BE2C (cell line): ENCODE results near the gene LINC00237.

Source experiments
- DNase-seq: peaks from one replicate; pipeline ENCODE4 v3.0.0-alpha.2; 2020
- H3K27me3 ChIP-seq: fragments of 250-450 bp; sonication (Bioruptor Pico); 2 replicates; pipeline ENCODE4 v1.5.1; 2020; ENCODE audit warnings: mild to moderate bottlenecking
- H3K36me3 ChIP-seq: fragments of 250-450 bp; sonication (Bioruptor Pico); 2 replicates; pipeline ENCODE4 v1.5.1; 2020; ENCODE audit warnings: mild to moderate bottlenecking
- H3K4me1 ChIP-seq: fragments of 250-450 bp; sonication (Bioruptor Pico); 2 replicates; pipeline ENCODE4 v1.5.1; 2020
- H3K4me3 ChIP-seq: 2 replicates; pipeline ENCODE4 v1.5.1; 2011; ENCODE audit warnings: low read depth, low read length
- H3K9me3 ChIP-seq: fragments of 250-450 bp; sonication (Bioruptor Pico); 2 replicates; pipeline ENCODE4 v1.5.1; 2020
- CTCF ChIP-seq: IDR thresholded peaks from 2 replicates; pipeline ENCODE4 v1.5.1; 2012; ENCODE audit warnings: mild to moderate bottlenecking, low read depth, low read length

LINC00237 gene

DNA sequence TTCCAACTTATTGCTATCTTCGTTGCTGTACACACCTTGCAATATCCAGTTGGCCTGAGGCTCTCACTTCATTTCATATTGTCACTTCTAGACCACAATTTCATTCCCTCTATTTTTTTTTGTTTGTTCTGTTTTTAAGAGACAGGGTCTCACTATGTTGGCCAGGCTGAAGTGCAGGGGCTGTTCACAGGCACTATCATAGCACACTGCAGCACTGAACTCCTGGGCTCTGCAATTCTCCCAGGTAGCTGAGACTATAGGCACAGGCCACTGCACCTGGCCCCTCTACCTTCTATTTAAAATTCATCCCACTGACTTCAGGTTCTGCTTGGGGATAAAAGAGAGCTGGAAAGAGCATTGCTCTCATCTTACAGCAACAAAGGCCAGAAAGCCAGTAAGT lies 4.7 kb upstream of the LINC00237 start:
- Histone ChIP-seq H3K4me3 (no peak overlapping the region), H3K27me3 (peaks cover 9% of the 10 kb centered on the region), H3K4me1 (no peaks in the 10 kb centered on the region), H3K9me3 (no peaks in the 10 kb centered on the region), H3K36me3 (no peaks in the 10 kb centered on the region)
- no peak for DNase-seq
- TF ChIP-seq CTCF, result no peak

DNA sequence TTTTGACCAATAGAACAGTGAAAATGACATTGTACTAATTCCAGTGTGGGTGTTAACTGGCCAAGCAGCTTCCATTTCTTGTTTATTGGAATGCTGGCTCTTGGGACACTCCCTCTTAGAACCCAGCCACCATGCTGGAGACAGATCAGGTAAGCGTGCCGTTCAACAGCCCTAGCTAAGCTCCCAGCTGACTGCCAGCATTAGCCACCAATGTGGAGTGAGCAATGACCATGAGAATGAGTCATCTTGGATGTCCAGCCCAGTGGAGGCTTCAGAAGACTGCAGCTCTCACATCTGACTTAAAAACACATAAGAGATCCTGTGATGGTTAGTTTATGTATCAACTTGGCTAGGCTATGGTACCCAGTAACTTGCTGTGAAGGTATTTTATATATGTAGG lies 3.0 kb upstream of the LINC00237 start:
- H3K27me3 ChIP-seq, result peaks cover 15% of the 10 kb centered on the region
- no peak for DNase-seq
- no peak for TF ChIP-seq CTCF
- no peaks in the 10 kb centered on the region for H3K36me3 ChIP-seq
- H3K9me3 ChIP-seq, result no peaks in the 10 kb centered on the region
- no peaks in the 10 kb centered on the region for H3K4me1 ChIP-seq
- H3K4me3 ChIP-seq, result no peak overlapping the region

- H3K27me3 ChIP-seq, result peaks cover 23% of the 10 kb centered on the region
- no peaks in the 10 kb centered on the region for H3K4me1 ChIP-seq
- DNase-seq, result peak; percentile 22
- H3K4me3 ChIP-seq, result peak overlapping the region; percentile 80
- H3K9me3 ChIP-seq, result no peaks in the 10 kb centered on the region
- no peaks in the 10 kb centered on the region for H3K36me3 ChIP-seq
- no peak for TF ChIP-seq CTCF
Measured at GRCh38 chr20:21105429-21106170, 558 bp downstream of the LINC00237 start.

- DNase-seq, result no peak
- Histone ChIP-seq H3K27me3 (peaks cover 23% of the 10 kb centered on the region), H3K4me1 (no peaks in the 10 kb centered on the region), H3K4me3 (peak overlapping the region; percentile 80), H3K36me3 (no peaks in the 10 kb centered on the region), H3K9me3 (no peaks in the 10 kb centered on the region)
- TF ChIP-seq CTCF, result no peak
Measured at GRCh38 chr20:21104921-21105320, 1.2 kb downstream of the LINC00237 start.

GRCh38 chr20:21104466-21104761 lies 1.7 kb downstream of the LINC00237 start:
- Histone ChIP-seq H3K4me3 (peak overlapping the region; percentile 80), H3K9me3 (no peaks in the 10 kb centered on the region), H3K36me3 (no peaks in the 10 kb centered on the region), H3K4me1 (no peaks in the 10 kb centered on the region; the same call in 1 of the 2 replicates), H3K27me3 (peaks cover 23% of the 10 kb centered on the region)
- no peak for TF ChIP-seq CTCF
- DNase-seq, result no peak

DNA sequence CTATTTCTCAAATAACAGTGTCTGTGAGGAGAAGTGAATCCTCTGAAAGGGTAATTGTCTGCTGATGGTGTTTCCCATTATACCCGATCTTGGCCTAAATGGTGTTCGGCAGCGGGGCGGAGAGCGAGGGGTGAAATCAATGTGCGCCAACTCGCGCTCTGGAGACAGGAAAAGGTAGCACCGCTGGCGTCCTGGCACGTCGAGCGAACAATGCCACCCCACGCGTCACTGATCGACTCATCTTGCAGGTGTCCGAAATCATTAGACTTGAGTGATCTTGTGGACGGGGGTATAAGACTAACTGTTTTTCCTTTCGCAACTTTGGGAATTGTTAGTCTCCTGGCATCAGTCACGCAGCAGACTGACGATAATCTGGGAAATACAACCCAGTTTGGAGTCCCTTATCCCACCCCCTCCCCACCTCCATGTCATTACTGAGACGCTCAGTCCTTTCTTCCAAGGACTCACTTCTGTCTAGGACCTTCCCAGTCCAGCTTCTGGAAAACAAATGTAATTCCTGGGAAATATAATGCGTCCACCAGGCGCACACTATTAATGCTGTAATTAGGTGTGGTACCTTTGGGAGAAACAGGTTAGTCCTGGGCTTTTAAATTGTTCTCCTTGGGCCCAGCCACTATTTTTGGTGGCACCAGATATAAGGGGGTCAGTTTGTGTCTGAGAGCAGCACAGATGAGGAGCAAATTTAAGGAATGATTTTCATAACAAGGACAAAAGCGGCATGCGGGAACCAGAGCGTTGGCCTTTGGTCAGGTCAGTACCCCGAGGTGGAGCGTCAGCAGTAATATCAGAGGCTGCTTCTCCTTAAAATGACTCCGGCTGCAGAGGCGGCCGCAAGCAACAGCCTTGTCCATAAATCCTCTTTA lies 2.3 kb downstream of the LINC00237 start:
- Histone ChIP-seq H3K4me3 (no peak overlapping the region), H3K27me3 (peaks cover 23% of the 10 kb centered on the region), H3K4me1 (no peaks in the 10 kb centered on the region; the same call in 1 of the 2 replicates), H3K36me3 (no peaks in the 10 kb centered on the region), H3K9me3 (no peaks in the 10 kb centered on the region)
- DNase-seq, result no peak
- TF ChIP-seq CTCF, result no peak
